OCI-LY3 (cell line): ENCODE measurements around the gene CNTNAP1.
A peak's percentile ranks its signal among the peaks of the same experiment; 100 is the strongest.

Experiments
- H2AFZ ChIP-seq: fragments of 200-600, 300-600 bp; shearing (Covaris generic); 2 replicates; pipeline ENCODE4 v1.6.0; 2014; ENCODE audit warnings: antibody characterized with exemption, low read depth, low read length
- H3K27ac ChIP-seq: fragments of 200-600, 300-600 bp; sonication (generic); 2 replicates; pipeline ENCODE4 v1.5.1; 2014; ENCODE audit warnings: mild to moderate bottlenecking, low read length, moderate library complexity, mixed read lengths
- H3K27me3 ChIP-seq: fragments of 200-600, 300-600 bp; sonication (generic); 2 replicates; pipeline ENCODE4 v1.6.1; 2014; ENCODE audit warnings: low read depth, low read length, mixed read lengths
- H3K36me3 ChIP-seq: fragments of 200-600, 300-600 bp; sonication (generic); replicated peaks from 2 replicates; pipeline ENCODE3; 2014; ENCODE audit warnings: low read depth, low read length, mixed read lengths
- H3K4me1 ChIP-seq: fragments of 300-600, 200-600 bp; sonication (generic); 2 replicates; pipeline ENCODE4 v1.6.1; 2014; ENCODE audit warnings: low read length, mixed read lengths
- H3K4me2 ChIP-seq: fragments of 200-600, 300-600 bp; sonication (generic); 2 replicates; pipeline ENCODE4 v1.6.1; 2014; ENCODE audit warnings: low read length, mixed read lengths
- H3K4me3 ChIP-seq: fragments of 300-600, 200-600 bp; sonication (generic); 2 replicates; pipeline ENCODE4 v1.5.1; 2014; ENCODE audit warnings: antibody characterized with exemption, mild to moderate bottlenecking, low read length, moderate library complexity
- H3K79me2 ChIP-seq: fragments of 300-600, 200-600 bp; shearing (Covaris generic); 2 replicates; pipeline ENCODE4 v1.6.1; 2014; ENCODE audit warnings: mild to moderate bottlenecking, low read length, mixed read lengths
- H3K9ac ChIP-seq: fragments of 300-600, 200-600 bp; shearing (Covaris generic); 2 replicates; pipeline ENCODE4 v1.6.0; 2014; ENCODE audit warnings: mild to moderate bottlenecking, low read length, moderate library complexity
- H3K9me3 ChIP-seq: fragments of 200-600, 300-600 bp; shearing (Covaris generic); 2 replicates; pipeline ENCODE4 v1.6.1; 2014; ENCODE audit warnings: low read length, mixed read lengths; ENCODE audit not compliant: insufficient read depth
- H4K20me1 ChIP-seq: fragments of 200-600, 300-600 bp; sonication (generic); 2 replicates; pipeline ENCODE4 v1.6.1; 2016; ENCODE audit warnings: low read length, mixed read lengths; ENCODE audit not compliant: insufficient read depth
- CTCF ChIP-seq: fragments of 200-600, 300-600 bp; sonication (generic); IDR thresholded peaks from 2 replicates; pipeline ENCODE4 v1.5.1; 2014; ENCODE audit warnings: antibody characterized with exemption, low read length, low read depth
- EZH2phosphoT487 ChIP-seq: fragments of 200-600 bp; shearing (Covaris generic); IDR thresholded peaks from 2 replicates; pipeline ENCODE4 v1.6.1; 2018; ENCODE audit warnings: antibody characterized with exemption, mixed run types, low read depth

CNTNAP1 gene

GRCh38 chr17:42669977-42670788, 12.1 kb upstream of the CNTNAP1 start:
- TF ChIP-seq CTCF (no peak), EZH2phosphoT487 (no peak)
- Histone ChIP-seq H3K4me2 (peak overlapping the region; percentile 73), H3K4me1 (peaks cover 21% of the 10 kb centered on the region), H4K20me1 (peaks cover 2% of the 10 kb centered on the region; the same call in 1 of the 2 replicates), H3K79me2 (peaks cover under 1% of the 10 kb centered on the region; the same call in 1 of the 2 replicates), H3K9me3 (no peaks in the 10 kb centered on the region), H3K9ac (peak overlapping the region; percentile 10; the same call in 1 of the 2 replicates), H2AFZ (no peak overlapping the region), H3K27ac (no peak overlapping the region), H3K27me3 (peaks cover 2% of the 10 kb centered on the region; the same call in 1 of the 2 replicates), H3K36me3 (peaks cover 48% of the 10 kb centered on the region), H3K4me3 (peak overlapping the region; percentile 62)

- Histone ChIP-seq H3K9ac (no peak overlapping the region), H3K36me3 (peaks cover 48% of the 10 kb centered on the region), H3K4me1 (peaks cover 27% of the 10 kb centered on the region), H3K4me3 (peak overlapping the region; percentile 62), H4K20me1 (peaks cover 2% of the 10 kb centered on the region; the same call in 1 of the 2 replicates), H3K79me2 (peaks cover 9% of the 10 kb centered on the region; the same call in 1 of the 2 replicates), H3K4me2 (peak overlapping the region; percentile 73), H3K27me3 (peaks cover 11% of the 10 kb centered on the region), H3K9me3 (no peaks in the 10 kb centered on the region), H3K27ac (no peak overlapping the region), H2AFZ (no peak overlapping the region)
- TF ChIP-seq EZH2phosphoT487: no peak
- no peak for TF ChIP-seq CTCF
Observed at GRCh38 chr17:42670789-42671657, 11.3 kb upstream of the CNTNAP1 start.

- H3K9ac ChIP-seq: no peak overlapping the region
- no peak overlapping the region for H2AFZ ChIP-seq
- H3K79me2 ChIP-seq: peaks cover 10% of the 10 kb centered on the region; the same call in 1 of the 2 replicates
- peaks cover 12% of the 10 kb centered on the region for H3K27me3 ChIP-seq
- H4K20me1 ChIP-seq: peaks cover 2% of the 10 kb centered on the region; the same call in 1 of the 2 replicates
- H3K36me3 ChIP-seq: peaks cover 42% of the 10 kb centered on the region
- H3K9me3 ChIP-seq: no peaks in the 10 kb centered on the region
- H3K27ac ChIP-seq: no peak overlapping the region
- TF ChIP-seq EZH2phosphoT487 (no peak), CTCF (no peak)
- H3K4me3 ChIP-seq: no peak overlapping the region
- H3K4me2 ChIP-seq: no peak overlapping the region
- H3K4me1 ChIP-seq: peaks cover 27% of the 10 kb centered on the region
Observed at GRCh38 chr17:42672038-42672437, 10.3 kb upstream of the CNTNAP1 start.
